Measurements from ENCODE around the gene ING4.

- TF ChIP-seq POLR2A (IDR thresholded peaks at IDR 0.05) (no peak), CTCF (IDR thresholded peaks at IDR 0.05) (no peak)
These were observed 25.7 kb upstream of the ING4 start for GRCh38 chr12:6688543-6688998.

All from adrenal gland (tissue), 5 donors.